GM12878 (cell line): Measurements from ENCODE around the gene DHRS1. TPM values are rescaled to one million over a fixed set of nuclear protein-coding genes. Genes with fewer than 3 reads are reported as not detected.

Experiments used
- ATAC-seq: fragments of 200-7000 bp; cut with Tn5 transposase; 3 replicates; pipeline ENCODE4 v1.9.1; 2020; ENCODE audit warnings: mild to moderate bottlenecking, moderate library complexity
- BruUV-seq: library from RNA; stranded (reverse); fragments of 400-500 nt; replicated peaks from 2 replicates; lab custom pipeline; 2021; lab: Mats Ljungman, UMichigan
- CTCF ChIA-PET: fragments of 300-600 bp; sonication (Branson Sonifier 250); formaldehyde crosslinking; extraction: SDS; loops from one replicate; lab custom pipeline; 2021; ENCODE audit warnings: inconsistent platforms; lab: Yijun Ruan, JAX
- POLR2A ChIA-PET: fragments of 350-600 bp; formaldehyde crosslinking; extraction: SDS; loops from one replicate; lab custom pipeline; 2021; ENCODE audit warnings: inconsistent platforms; lab: Charles Lee
- RAD21 ChIA-PET: fragments of 300-600 bp; sonication (Branson Sonifier 250); formaldehyde crosslinking; loops from one replicate; lab custom pipeline; 2023; ENCODE audit warnings: antibody characterized with exemption; ENCODE audit not compliant: unreplicated experiment; lab: Charles Lee
- SMC1A ChIA-PET: fragments of 300-600 bp; sonication (Branson Sonifier 250); formaldehyde crosslinking; loops from one replicate; lab custom pipeline; 2023; ENCODE audit not compliant: unreplicated experiment, uncharacterized antibody; lab: Charles Lee
- DNase-seq: peaks from one replicate; pipeline ENCODE4 v3.0.0-alpha.2; 2011; ENCODE audit warnings: low read depth, low spot score
- FAIRE-seq: peaks from 3 replicates; lab custom pipeline; 2011; peaks lifted over from hg19 to GRCh38; lab: Jason Lieb, UNC
- H2AFZ ChIP-seq: 2 replicates; pipeline ENCODE4 v1.6.0; 2011; ENCODE audit warnings: low read depth, low read length, control low read depth; ENCODE audit not compliant: control insufficient read depth
- H3K27ac ChIP-seq: 2 replicates; pipeline ENCODE4 v1.5.1; 2011; ENCODE audit warnings: control low read depth; ENCODE audit not compliant: control insufficient read depth, insufficient read depth
- H3K27me3 ChIP-seq, 2 experiments: replicated peaks in 1 of 2; 2 replicates each; pipeline versions ENCODE4 v1.6.0 to v1.6.1; 2011; ENCODE audit warnings: low read length in 1 of 2; ENCODE audit not compliant: control insufficient read depth in 2 of 2, insufficient read depth in 2 of 2
- H3K36me3 ChIP-seq, 2 experiments: 2 replicates each; pipeline ENCODE4 v1.5.1; 2011; ENCODE audit warnings: low read length in 1 of 2; ENCODE audit not compliant: control insufficient read depth in 2 of 2, insufficient read depth in 2 of 2
- H3K4me1 ChIP-seq: 2 replicates; pipeline ENCODE4 v1.6.1; 2011; ENCODE audit warnings: mild to moderate bottlenecking, low read length, moderate library complexity, mixed read lengths; ENCODE audit not compliant: control insufficient read depth, insufficient read depth
- H3K4me2 ChIP-seq: 2 replicates; pipeline ENCODE4 v1.6.0; 2011; ENCODE audit warnings: control low read depth; ENCODE audit not compliant: control insufficient read depth, insufficient read depth
- H3K4me3 ChIP-seq: fragments of 200-600 bp; sonication (generic); 2 replicates; pipeline ENCODE4 v1.5.1; 2016
- H3K79me2 ChIP-seq: 2 replicates; pipeline ENCODE4 v1.6.0; 2011; ENCODE audit warnings: low read length; ENCODE audit not compliant: control insufficient read depth, insufficient read depth
- H3K9ac ChIP-seq: 2 replicates; pipeline ENCODE4 v1.8.0; 2011; ENCODE audit warnings: low read length, control low read depth, mixed read lengths; ENCODE audit not compliant: control insufficient read depth, insufficient read depth
- H3K9me3 ChIP-seq: replicated peaks from 3 replicates; pipeline ENCODE4 v1.5.1; 2011; ENCODE audit warnings: mild to moderate bottlenecking, low read length; ENCODE audit not compliant: control insufficient read depth, insufficient read depth
- H4K20me1 ChIP-seq: 2 replicates; pipeline ENCODE4 v1.6.0; 2011; ENCODE audit not compliant: control insufficient read depth, insufficient read depth
- BHLHE40 ChIP-seq, 2 experiments: fragments of 450-650 bp in 1 of 2; IDR thresholded peaks; 2 replicates each; pipeline ENCODE4 v1.6.1; 2011 to 2017; ENCODE audit warnings: low read depth in 2 of 2, borderline replicate concordance in 1 of 2, improper control_type of control experiment in 1 of 2, low read length in 1 of 2, mild to moderate bottlenecking in 1 of 2
- CBFB ChIP-seq: IDR thresholded peaks from 2 replicates; pipeline ENCODE4 v1.6.1; 2016; ENCODE audit warnings: antibody characterized with exemption, low read depth
- FOXM1 ChIP-seq: IDR thresholded peaks from 2 replicates; pipeline ENCODE4 v1.6.1; 2012; ENCODE audit warnings: low read depth, mild to moderate bottlenecking, inconsistent platforms, low read length, moderate library complexity
- HDAC6 ChIP-seq: fragments of 200-600 bp; sonication (generic); IDR thresholded peaks from one replicate; pipeline ENCODE4 v1.8.0; 2017; ENCODE audit warnings: antibody characterized with exemption; ENCODE audit not compliant: unreplicated experiment
- KLF5 ChIP-seq: fragments of 450-650 bp; IDR thresholded peaks from 2 replicates; pipeline ENCODE4 v1.6.1; 2014; ENCODE audit warnings: mild to moderate bottlenecking; ENCODE audit not compliant: partially characterized antibody
- MEF2B ChIP-seq: fragments of 450-650 bp; IDR thresholded peaks from 2 replicates; pipeline ENCODE4 v1.6.1; 2018; ENCODE audit warnings: mild to moderate bottlenecking, moderate library complexity; ENCODE audit not compliant: partially characterized antibody, poor library complexity, severe bottlenecking
- RBBP5 ChIP-seq: fragments of 200-600 bp; sonication (generic); conservative IDR thresholded peaks from 2 replicates; pipeline ENCODE4 v1.6.1; 2016
- SIX5 ChIP-seq: IDR thresholded peaks from 2 replicates; pipeline ENCODE4 v1.6.1; 2011; ENCODE audit warnings: mild to moderate bottlenecking, low read depth, low read length, moderate library complexity; ENCODE audit not compliant: severe bottlenecking
- TCF7 ChIP-seq: IDR thresholded peaks from 2 replicates; pipeline ENCODE4 v1.6.1; 2014; ENCODE audit warnings: antibody characterized with exemption, borderline replicate concordance
- ZBTB11 ChIP-seq: fragments of 450-650 bp; formaldehyde crosslinking; IDR thresholded peaks from 2 replicates; pipeline ENCODE4 v1.5.0; 2022; ENCODE audit warnings: mild to moderate bottlenecking, missing genetic modification characterization
- WGBS: methylation state at CpG from one replicate; pipeline ENCODE4 v1.1.6; 2016; ENCODE audit warnings: low lambda C conversion rate; ENCODE audit not compliant: insufficient replicate concordance, insufficient coverage; ENCODE audit errors: missing lambda C conversion rate; 5-methylcytosine and 5-hydroxymethylcytosine counted together
- in situ Hi-C: fragments of 300-500 bp; cut with MboI; formaldehyde crosslinking; loops from 9 replicates; pipeline ENCODE4 v1.14.3; 2018; ENCODE audit warnings: mixed read lengths
- intact Hi-C: fragments of 100-400 bp; cut with micrococcal nuclease; formaldehyde crosslinking; loops from one replicate; pipeline ENCODE4 v1.14.2; 2022; ENCODE audit not compliant: unreplicated experiment
- polyA plus RNA-seq, 11 experiments: library from polyadenylated mRNA; depleted of rRNA in 4 of 11; unstranded in 6 of 11; stranded (reverse) in 5 of 11; fragments of >200 nt; fragmentation: Nextera tagmentation in 4 of 11; fragmentation: Illumina TruSeq in 1 of 11; extraction: Ambion mirVana in 4 of 11; extraction: Trizol in 1 of 11; gene quantifications; 1 replicate in 1 of 11; 2 replicates in 10 of 11; pipeline versions ENCODE4 v1.2.1 to v1.2.3, GENCODE V29; 2011 to 2016; ENCODE audit warnings: inconsistent platforms in 2 of 11, missing spikeins in 2 of 11, low read depth in 1 of 11
- total RNA-seq, 4 experiments: library from RNA; depleted of rRNA in 3 of 4; stranded (reverse); fragments of >200 nt in 3 of 4; fragmentation: Illumina TruSeq in 1 of 4; extraction: Trizol in 1 of 4; gene quantifications; 2 replicates each; pipeline versions ENCODE4 v1.2.1 to v1.2.3, GENCODE V29; 2013 to 2021
- TF ChIP-seq, protein P1 (sequence below): fragments of 150-350 bp; IDR thresholded peaks from 2 replicates; pipeline ENCODE4 v1.6.1; 2016; ENCODE audit warnings: low read depth, low read length
- TF ChIP-seq, protein P2 (sequence below): fragments of 150-350 bp; IDR thresholded peaks from 2 replicates; pipeline ENCODE4 v1.6.1; 2014; ENCODE audit warnings: mild to moderate bottlenecking, low read depth, low read length
- TF ChIP-seq, protein P3 (sequence below): fragments of 450-650 bp; IDR thresholded peaks from 2 replicates; pipeline ENCODE4 v1.6.1; 2016; ENCODE audit warnings: mild to moderate bottlenecking

The DHRS1 gene
- total and polyA plus RNA-seq, 10 of the 15 experiments (the other 5 are each of a cell fraction or from before 2014, with no cell fraction given) = 12.1 to 45.0 (median 25.7) TPM

DNA sequence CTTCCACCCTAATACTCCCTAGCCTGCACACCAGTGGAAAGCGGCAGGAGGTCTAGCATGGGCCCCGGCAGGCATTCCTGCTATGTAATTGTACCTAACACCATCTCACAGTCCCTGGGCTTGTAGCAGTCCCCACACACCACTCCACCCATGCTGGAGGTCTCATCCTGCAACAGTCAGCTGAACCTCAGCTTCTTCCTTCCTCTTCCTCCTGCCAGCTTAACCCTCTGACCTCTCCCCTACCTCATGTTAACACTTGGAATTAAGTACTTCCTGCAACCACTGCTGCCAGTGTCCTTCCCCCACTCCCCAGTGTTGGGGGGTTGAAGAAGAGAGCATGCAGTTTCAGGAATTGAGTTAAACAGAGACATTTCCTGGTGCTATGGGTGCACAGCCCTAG is 27.7 kb upstream of the DHRS1 start:
- no peaks in the 10 kb centered on the region for H3K9me3 ChIP-seq
- H3K27ac ChIP-seq = no peak overlapping the region
- no TSS peak for BruUV-seq
- RAD21 ChIA-PET = interaction anchor here (1.1 to 3.9 kb wide), 4 partner anchors 18 to 104 kb away, joined by 3 to 26 read pairs (median 4); partner anchors contain the start of gene TINF2
- H4K20me1 ChIP-seq = no peaks in the 10 kb centered on the region
- no peak overlapping the region for H3K4me2 ChIP-seq
- WGBS = 46% methylated on average over 2 of the region's 2 CpGs
- no peak for FAIRE-seq
- CTCF ChIA-PET = interaction anchor here (0.8 to 16.6 kb wide), 9 partner anchors 9 to 112 kb away, joined by 3 to 452 read pairs (median 5); partner anchors contain the start of genes CBLN3, CIDEB, KHNYN and LTB4R
- H2AFZ ChIP-seq = no peak overlapping the region
- H3K27me3 ChIP-seq = no peaks in the 10 kb centered on the region
- intact Hi-C loops (no loop called here), in situ Hi-C loops (no loop called here)
- H3K9ac ChIP-seq = no peak overlapping the region
- POLR2A ChIA-PET = interaction anchor here (0.6 to 1.4 kb wide), 4 partner anchors 15 to 103 kb away, joined by 3 to 7 read pairs (median 4); partner anchors contain the start of gene KHNYN
- ATAC-seq = no peak
- H3K36me3 ChIP-seq = no peaks in the 10 kb centered on the region
- SMC1A ChIA-PET = interaction anchor here (0.7 to 1.6 kb wide), 3 partner anchors 104 to 219 kb away, joined by 3 to 6 read pairs (median 3); no protein-coding TSS in a partner anchor
- H3K79me2 ChIP-seq = no peaks in the 10 kb centered on the region
- no peak for DNase-seq
- peaks cover 1% of the 10 kb centered on the region for H3K4me1 ChIP-seq
- no peak overlapping the region for H3K4me3 ChIP-seq
- TF ChIP-seq FOXM1 (no peak), CBFB (no peak), RBBP5 (no peak), TCF7 (no peak), HDAC6 (no peak), KLF5 (no peak), BHLHE40 (IDR thresholded peaks at IDR 0.05; ENCODE audit: borderline replicate concordance in 1 of 2, low read depth in 2 of 2, low read length in 1 of 2) (no peak), SIX5 (no peak), MEF2B (no peak), ZBTB11 (no peak)
- TF ChIP-seq, protein P1, sequence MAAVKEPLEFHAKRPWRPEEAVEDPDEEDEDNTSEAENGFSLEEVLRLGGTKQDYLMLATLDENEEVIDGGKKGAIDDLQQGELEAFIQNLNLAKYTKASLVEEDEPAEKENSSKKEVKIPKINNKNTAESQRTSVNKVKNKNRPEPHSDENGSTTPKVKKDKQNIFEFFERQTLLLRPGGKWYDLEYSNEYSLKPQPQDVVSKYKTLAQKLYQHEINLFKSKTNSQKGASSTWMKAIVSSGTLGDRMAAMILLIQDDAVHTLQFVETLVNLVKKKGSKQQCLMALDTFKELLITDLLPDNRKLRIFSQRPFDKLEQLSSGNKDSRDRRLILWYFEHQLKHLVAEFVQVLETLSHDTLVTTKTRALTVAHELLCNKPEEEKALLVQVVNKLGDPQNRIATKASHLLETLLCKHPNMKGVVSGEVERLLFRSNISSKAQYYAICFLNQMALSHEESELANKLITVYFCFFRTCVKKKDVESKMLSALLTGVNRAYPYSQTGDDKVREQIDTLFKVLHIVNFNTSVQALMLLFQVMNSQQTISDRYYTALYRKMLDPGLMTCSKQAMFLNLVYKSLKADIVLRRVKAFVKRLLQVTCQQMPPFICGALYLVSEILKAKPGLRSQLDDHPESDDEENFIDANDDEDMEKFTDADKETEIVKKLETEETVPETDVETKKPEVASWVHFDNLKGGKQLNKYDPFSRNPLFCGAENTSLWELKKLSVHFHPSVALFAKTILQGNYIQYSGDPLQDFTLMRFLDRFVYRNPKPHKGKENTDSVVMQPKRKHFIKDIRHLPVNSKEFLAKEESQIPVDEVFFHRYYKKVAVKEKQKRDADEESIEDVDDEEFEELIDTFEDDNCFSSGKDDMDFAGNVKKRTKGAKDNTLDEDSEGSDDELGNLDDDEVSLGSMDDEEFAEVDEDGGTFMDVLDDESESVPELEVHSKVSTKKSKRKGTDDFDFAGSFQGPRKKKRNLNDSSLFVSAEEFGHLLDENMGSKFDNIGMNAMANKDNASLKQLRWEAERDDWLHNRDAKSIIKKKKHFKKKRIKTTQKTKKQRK = no peak
- TF ChIP-seq, protein P2, sequence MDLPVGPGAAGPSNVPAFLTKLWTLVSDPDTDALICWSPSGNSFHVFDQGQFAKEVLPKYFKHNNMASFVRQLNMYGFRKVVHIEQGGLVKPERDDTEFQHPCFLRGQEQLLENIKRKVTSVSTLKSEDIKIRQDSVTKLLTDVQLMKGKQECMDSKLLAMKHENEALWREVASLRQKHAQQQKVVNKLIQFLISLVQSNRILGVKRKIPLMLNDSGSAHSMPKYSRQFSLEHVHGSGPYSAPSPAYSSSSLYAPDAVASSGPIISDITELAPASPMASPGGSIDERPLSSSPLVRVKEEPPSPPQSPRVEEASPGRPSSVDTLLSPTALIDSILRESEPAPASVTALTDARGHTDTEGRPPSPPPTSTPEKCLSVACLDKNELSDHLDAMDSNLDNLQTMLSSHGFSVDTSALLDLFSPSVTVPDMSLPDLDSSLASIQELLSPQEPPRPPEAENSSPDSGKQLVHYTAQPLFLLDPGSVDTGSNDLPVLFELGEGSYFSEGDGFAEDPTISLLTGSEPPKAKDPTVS = no peak
- TF ChIP-seq, protein P3, sequence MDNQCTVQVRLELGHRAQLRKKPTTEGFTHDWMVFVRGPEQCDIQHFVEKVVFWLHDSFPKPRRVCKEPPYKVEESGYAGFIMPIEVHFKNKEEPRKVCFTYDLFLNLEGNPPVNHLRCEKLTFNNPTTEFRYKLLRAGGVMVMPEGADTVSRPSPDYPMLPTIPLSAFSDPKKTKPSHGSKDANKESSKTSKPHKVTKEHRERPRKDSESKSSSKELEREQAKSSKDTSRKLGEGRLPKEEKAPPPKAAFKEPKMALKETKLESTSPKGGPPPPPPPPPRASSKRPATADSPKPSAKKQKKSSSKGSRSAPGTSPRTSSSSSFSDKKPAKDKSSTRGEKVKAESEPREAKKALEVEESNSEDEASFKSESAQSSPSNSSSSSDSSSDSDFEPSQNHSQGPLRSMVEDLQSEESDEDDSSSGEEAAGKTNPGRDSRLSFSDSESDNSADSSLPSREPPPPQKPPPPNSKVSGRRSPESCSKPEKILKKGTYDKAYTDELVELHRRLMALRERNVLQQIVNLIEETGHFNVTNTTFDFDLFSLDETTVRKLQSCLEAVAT = no peak
